NCI-H146 (cell line): ENCODE measurements around the gene ZNF385B.

Experiments used
- DNase-seq: peaks from one replicate; lab custom pipeline; 2025; lab: John Stamatoyannopoulos, UW

Gene ZNF385B

GRCh38 chr2:179682756-179683155 is 178.7 kb downstream of the ZNF385B start:
- DNase-seq: no peak

- no peak for DNase-seq
Measured at GRCh38 chr2:179677746-179678505, 183.5 kb downstream of the ZNF385B start.

- no peak for DNase-seq
Measured at GRCh38 chr2:179677077-179677688, 184.2 kb downstream of the ZNF385B start.

GRCh38 chr2:179675435-179675834 is 186.0 kb downstream of the ZNF385B start:
- no peak for DNase-seq

- no peak for DNase-seq
Measured at GRCh38 chr2:179671043-179671981, 190.1 kb downstream of the ZNF385B start.

- no peak for DNase-seq
Measured at GRCh38 chr2:179669196-179669595, 192.2 kb downstream of the ZNF385B start.

- peak; percentile 40 for DNase-seq
Measured at GRCh38 chr2:179664972-179665812, 196.2 kb downstream of the ZNF385B start.

GRCh38 chr2:179661986-179662385 is 199.4 kb downstream of the ZNF385B start:
- DNase-seq: no peak

- no peak for DNase-seq
Measured at GRCh38 chr2:179657068-179657595, 204.3 kb downstream of the ZNF385B start.

- no peak for DNase-seq
Measured at GRCh38 chr2:179655627-179656026, 205.8 kb downstream of the ZNF385B start.

- no peak for DNase-seq
Measured at GRCh38 chr2:179654806-179655205, 206.6 kb downstream of the ZNF385B start.

GRCh38 chr2:179652296-179652695 is 209.1 kb downstream of the ZNF385B start:
- no peak for DNase-seq

- DNase-seq: no peak
Measured at GRCh38 chr2:179650420-179650819, 211.0 kb downstream of the ZNF385B start.

- DNase-seq: no peak
Measured at GRCh38 chr2:179646862-179647587, 214.4 kb downstream of the ZNF385B start.

GRCh38 chr2:179646173-179646769 is 215.1 kb downstream of the ZNF385B start:
- no peak for DNase-seq

GRCh38 chr2:179645047-179645446 is 216.4 kb downstream of the ZNF385B start:
- DNase-seq: no peak

GRCh38 chr2:179642462-179642861 is 218.9 kb downstream of the ZNF385B start:
- no peak for DNase-seq

GRCh38 chr2:179636995-179637394 is 224.4 kb downstream of the ZNF385B start:
- DNase-seq: no peak

- no peak for DNase-seq
Measured at GRCh38 chr2:179636100-179636980, 225.1 kb downstream of the ZNF385B start.
